ENCODE measurements around the gene KDM5A.

Gene KDM5A

GRCh38 chr12:272942-273341, 116.2 kb downstream of the KDM5A start:
- in situ Hi-C loops (cut with MboI; ENCODE audit: low pct_unique_long_range_greater_than_20kb, low sequenced_read_pairs, unreplicated experiment), result no loop called here
- no peak for TF ChIP-seq CTCF (IDR thresholded peaks at IDR 0.05; ENCODE audit: extremely low read depth, insufficient read depth, missing control alignments)
- DNase-seq (ENCODE audit: low spot score), result no peak

DNA sequence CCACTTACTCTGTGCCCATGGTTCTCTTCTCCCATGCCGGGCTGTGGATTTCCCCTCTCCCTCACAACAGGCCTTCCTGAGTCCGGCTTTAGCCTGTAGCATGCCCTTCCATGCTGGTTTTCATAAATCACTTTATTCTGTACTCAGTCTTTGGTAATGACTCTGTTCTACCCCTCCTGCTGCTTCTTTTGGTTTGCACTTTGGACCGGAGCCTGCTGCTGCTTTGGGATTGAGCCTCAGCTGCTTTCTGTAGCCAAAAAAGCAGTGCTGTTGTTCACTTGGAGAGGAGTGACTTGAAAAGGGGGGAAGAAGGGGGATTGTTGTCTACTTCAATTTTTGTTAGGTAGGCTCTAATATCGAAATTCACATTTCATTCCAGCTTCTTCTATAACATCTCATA, 118.0 kb downstream of the KDM5A start:
- in situ Hi-C loops (cut with MboI; ENCODE audit: low pct_unique_long_range_greater_than_20kb, low sequenced_read_pairs, unreplicated experiment), result no loop called here
- TF ChIP-seq CTCF (IDR thresholded peaks at IDR 0.05; ENCODE audit: extremely low read depth, insufficient read depth, missing control alignments), result no peak
- DNase-seq (ENCODE audit: low spot score), result no peak

GRCh38 chr12:269191-269590, 119.9 kb downstream of the KDM5A start:
- in situ Hi-C loops (cut with MboI; ENCODE audit: low pct_unique_long_range_greater_than_20kb, low sequenced_read_pairs, unreplicated experiment), result no loop called here
- DNase-seq (ENCODE audit: low spot score), result no peak
- TF ChIP-seq CTCF (IDR thresholded peaks at IDR 0.05; ENCODE audit: extremely low read depth, insufficient read depth, missing control alignments), result no peak

GRCh38 chr12:268483-268840, 120.7 kb downstream of the KDM5A start:
- in situ Hi-C loops (cut with MboI; ENCODE audit: low pct_unique_long_range_greater_than_20kb, low sequenced_read_pairs, unreplicated experiment), result no loop called here
- DNase-seq (ENCODE audit: low spot score), result no peak
- no peak for TF ChIP-seq CTCF (IDR thresholded peaks at IDR 0.05; ENCODE audit: extremely low read depth, insufficient read depth, missing control alignments)

- no peak for TF ChIP-seq CTCF (IDR thresholded peaks at IDR 0.05; ENCODE audit: extremely low read depth, insufficient read depth, missing control alignments)
- no peak for DNase-seq (ENCODE audit: low spot score)
- in situ Hi-C loops (cut with MboI; ENCODE audit: low pct_unique_long_range_greater_than_20kb, low sequenced_read_pairs, unreplicated experiment), result no loop called here
Measured at GRCh38 chr12:267581-268482, 121.3 kb downstream of the KDM5A start.

GRCh38 chr12:265096-265495, 124.0 kb downstream of the KDM5A start:
- no peak for DNase-seq (ENCODE audit: low spot score)
- in situ Hi-C loops (cut with MboI; ENCODE audit: low pct_unique_long_range_greater_than_20kb, low sequenced_read_pairs, unreplicated experiment), result no loop called here
- TF ChIP-seq CTCF (IDR thresholded peaks at IDR 0.05; ENCODE audit: extremely low read depth, insufficient read depth, missing control alignments), result no peak
